Activated naive CD4-positive, alpha-beta T cell treated with anti-CD3 and anti-CD28 coated beads, Interleukin-2, amount 50 U/mL, for 72 hours (primary cell): ENCODE data around the gene GPR89A. TPM values are rescaled to one million over a fixed set of nuclear protein-coding genes. Genes with fewer than 3 reads are reported as not detected.
"Not testable (repeated sequence)": the region's sequence is repeated elsewhere in the genome, so short reads cannot be mapped to it uniquely, and the experiment has no call there.

Experiments used
- ATAC-seq, 2 donors: fragments of 150-1000 bp; cut with Tn5 transposase; 2 replicates each; pipeline ENCODE4 v1.10.0; 2021; ENCODE audit warnings: mild to moderate bottlenecking in 2 of 2, moderate library complexity in 2 of 2
- DNase-seq, 2 donors: peaks; one replicate each; pipeline ENCODE4 v3.0.0; 2021 to 2022; ENCODE audit warnings: low spot score in 2 of 2
- H3K27ac Mint-ChIP-seq, 2 donors: one replicate each; pipeline ENCODE4 v1.8.0; 2022; ENCODE audit warnings: mild to moderate bottlenecking in 2 of 2, mixed read lengths in 2 of 2
- H3K36me3 Mint-ChIP-seq, 2 donors: one replicate each; pipeline ENCODE4 v1.8.0; 2022; ENCODE audit warnings: mixed read lengths in 2 of 2
- H3K9me3 Mint-ChIP-seq, 2 donors: one replicate each; pipeline ENCODE4 v1.8.0; 2022; ENCODE audit warnings: mixed read lengths in 2 of 2
- total RNA-seq, 2 donors: library from RNA; stranded (reverse); gene quantifications; one replicate each; pipeline ENCODE4 v1.2.3, GENCODE V29; 2022

Gene GPR89A
- total RNA-seq, 2 donors from 2014 or later: 21.4 to 31.3 TPM

DNA sequence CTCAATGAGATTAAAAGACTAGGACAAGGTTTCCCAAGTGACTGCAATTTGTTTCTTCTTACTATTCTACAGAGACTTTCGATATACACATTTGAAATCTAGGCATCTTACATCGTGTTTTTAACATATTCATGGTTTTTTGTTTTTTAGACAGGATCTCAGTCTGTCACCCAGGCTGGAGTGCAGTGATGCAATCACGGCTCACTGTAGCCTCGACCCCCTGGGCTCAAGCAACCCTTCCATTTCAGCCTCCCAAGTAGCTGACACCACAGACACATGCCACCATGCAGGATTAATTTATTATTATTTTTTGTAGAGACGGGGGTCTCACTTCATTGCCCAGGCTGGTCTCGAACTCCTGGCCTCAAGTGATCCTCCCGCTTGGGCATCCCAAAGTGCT, 97.8 kb downstream of the GPR89A start:
- Mint-ChIP-seq H3K27ac (no peak overlapping the region), H3K9me3 (no peaks in the 10 kb centered on the region), H3K36me3 (no peaks in the 10 kb centered on the region)
- ATAC-seq (no peak), DNase-seq (no peak)

GRCh38 chr1:145706086-145706664, 98.4 kb downstream of the GPR89A start:
- DNase-seq: no peak
- no peaks in the 10 kb centered on the region for H3K36me3 Mint-ChIP-seq
- no peak for ATAC-seq
- no peak overlapping the region for H3K27ac Mint-ChIP-seq
- H3K9me3 Mint-ChIP-seq: no peaks in the 10 kb centered on the region

DNA sequence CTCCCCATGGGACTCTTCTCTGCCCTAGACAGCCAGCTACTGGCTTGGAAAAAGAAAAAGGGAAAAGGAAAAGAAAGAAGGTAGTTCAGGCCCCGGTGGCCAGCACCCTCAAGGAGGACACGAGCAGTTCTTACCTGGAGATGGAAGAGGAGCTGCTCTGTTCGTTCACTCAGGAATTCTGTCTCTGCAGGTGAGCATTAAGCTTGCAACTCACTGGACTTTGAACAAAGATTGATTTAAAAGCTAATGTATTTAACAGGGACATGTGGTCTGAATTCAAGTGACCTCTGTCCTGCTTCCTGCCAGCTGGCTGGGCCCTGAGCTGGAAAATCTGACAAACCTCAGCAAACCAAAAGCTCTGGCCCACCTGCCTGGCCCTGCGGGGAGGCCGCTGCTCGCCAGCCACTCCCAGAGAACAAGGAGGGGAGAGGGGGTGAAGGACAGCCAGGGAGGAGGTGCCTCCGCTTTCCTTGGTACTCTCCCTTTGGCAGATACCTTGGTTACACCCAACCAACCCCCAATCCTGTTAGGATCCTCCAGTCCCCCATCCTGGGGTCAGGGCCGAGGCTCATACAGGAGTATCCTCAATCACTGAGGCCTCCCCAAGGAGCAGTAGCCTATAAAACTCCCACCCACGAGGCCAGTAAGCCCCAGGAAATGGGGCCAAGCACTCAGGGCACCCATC, 99.5 kb downstream of the GPR89A start, which contains the start of gene PDZK1:
TSS of gene PDZK1 (minus strand) at position 186 of the 685 bp plus-strand sequence. CDS start 19,347 bp downstream, outside the sequence.
- ATAC-seq (no peak), DNase-seq (no peak)
- H3K36me3 Mint-ChIP-seq: no peaks in the 10 kb centered on the region
- H3K27ac Mint-ChIP-seq: no peak within 1 kb of the TSS
- H3K9me3 Mint-ChIP-seq: no peaks in the 10 kb centered on the region

GRCh38 chr1:145708063-145708462, 100.3 kb downstream of the GPR89A start:
- Mint-ChIP-seq H3K27ac (no peak overlapping the region), H3K9me3 (no peaks in the 10 kb centered on the region), H3K36me3 (no peaks in the 10 kb centered on the region)
- ATAC-seq (no peak), DNase-seq (no peak)

- Mint-ChIP-seq H3K36me3 (no peaks in the 10 kb centered on the region), H3K27ac (no peak overlapping the region), H3K9me3 (no peaks in the 10 kb centered on the region)
- DNase-seq (no peak), ATAC-seq (no peak)
Measured at GRCh38 chr1:145710291-145711027, 102.7 kb downstream of the GPR89A start.

DNA sequence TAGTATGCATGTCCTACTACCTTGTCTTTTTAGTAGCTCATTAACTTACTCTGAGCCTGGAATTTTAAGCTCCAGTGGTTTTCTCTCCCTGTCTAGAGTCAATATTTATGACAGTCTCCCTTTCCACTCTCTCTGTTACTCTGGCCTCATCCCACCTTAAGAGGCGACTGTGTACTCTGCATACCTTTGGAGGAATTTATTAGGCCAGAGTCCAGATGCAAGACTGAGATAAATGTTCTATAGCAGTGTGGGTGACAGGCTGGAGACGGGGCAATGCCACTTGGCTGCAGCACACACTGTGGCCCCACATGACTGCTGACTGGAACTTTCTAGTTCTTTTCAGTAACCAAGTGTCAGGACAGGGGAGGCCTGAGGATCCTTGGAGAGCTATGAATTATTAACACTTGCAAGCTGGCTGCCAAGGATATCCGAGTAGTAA, 103.4 kb downstream of the GPR89A start:
- Mint-ChIP-seq H3K27ac (no peak overlapping the region), H3K36me3 (no peaks in the 10 kb centered on the region), H3K9me3 (no peaks in the 10 kb centered on the region)
- DNase-seq: no peak
- no peak for ATAC-seq

DNA sequence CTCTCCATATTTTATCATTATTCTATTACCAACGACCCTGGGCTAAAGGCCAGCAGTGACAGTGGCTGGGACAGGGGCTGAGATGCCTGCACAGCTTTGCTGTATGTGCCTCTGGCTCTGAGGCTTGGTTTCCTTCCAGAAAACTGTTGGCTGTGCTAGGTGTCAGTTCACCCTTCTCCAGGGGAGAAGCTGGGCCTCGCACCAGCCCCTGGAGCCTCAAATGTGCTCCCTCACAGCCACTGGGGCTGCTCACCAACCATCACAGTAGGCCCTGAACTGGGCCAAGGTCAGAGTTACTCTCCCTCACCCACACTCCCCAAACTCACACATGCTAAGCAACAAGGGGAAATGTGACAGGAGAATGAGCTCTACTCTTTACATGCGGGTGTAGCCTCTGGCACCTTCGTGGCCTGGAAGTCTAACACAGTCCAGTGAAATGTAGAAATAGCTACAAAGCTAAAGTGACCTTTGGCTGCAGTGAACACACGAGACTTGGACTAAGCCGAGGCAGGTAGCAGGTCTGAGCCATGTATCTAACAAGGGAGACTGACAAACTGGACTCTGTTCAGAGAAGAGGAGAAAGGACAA, 106.8 kb downstream of the GPR89A start:
- Mint-ChIP-seq H3K36me3 (no peaks in the 10 kb centered on the region), H3K27ac (no peak overlapping the region), H3K9me3 (no peaks in the 10 kb centered on the region)
- DNase-seq: no peak
- no peak for ATAC-seq

DNA sequence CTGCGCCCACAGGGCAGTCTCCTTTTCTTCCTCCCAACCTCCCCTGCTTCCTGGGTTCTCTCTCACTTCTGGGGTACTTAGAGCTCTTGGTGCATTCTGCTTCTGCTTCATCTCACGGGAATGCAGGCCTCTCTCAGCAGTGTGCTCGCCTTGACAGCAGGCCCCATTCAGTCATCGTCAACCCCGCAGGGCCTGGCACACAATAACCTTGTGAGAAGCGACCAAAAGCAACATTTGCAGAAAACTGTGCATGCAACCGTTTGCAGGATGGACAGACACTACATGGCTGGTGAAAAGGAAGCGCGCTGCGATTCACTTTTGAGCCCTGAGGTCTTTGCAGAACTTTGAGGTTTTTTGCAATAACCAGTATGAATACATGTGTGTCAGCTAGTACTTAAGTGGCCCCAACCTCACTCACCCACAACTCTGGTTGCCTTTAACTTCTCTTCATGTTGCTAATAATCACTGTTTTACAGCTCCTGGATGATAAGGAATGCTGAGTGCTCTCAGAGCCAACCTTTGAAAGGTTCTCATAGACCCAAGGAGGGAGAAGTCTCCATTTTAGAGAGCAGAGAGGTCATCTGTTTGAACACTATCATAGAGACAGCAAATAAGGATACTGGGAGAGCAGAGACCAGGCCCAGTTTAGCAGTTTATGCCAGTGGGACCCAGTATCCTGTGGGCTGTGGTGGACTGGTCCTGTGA, 109.0 kb downstream of the GPR89A start:
- DNase-seq: no peak
- H3K9me3 Mint-ChIP-seq: no peaks in the 10 kb centered on the region
- ATAC-seq: no peak
- H3K27ac Mint-ChIP-seq: no peak overlapping the region
- H3K36me3 Mint-ChIP-seq: no peaks in the 10 kb centered on the region

- no peak overlapping the region for H3K27ac Mint-ChIP-seq
- no peak for DNase-seq
- no peaks in the 10 kb centered on the region for H3K9me3 Mint-ChIP-seq
- no peak for ATAC-seq
- no peaks in the 10 kb centered on the region for H3K36me3 Mint-ChIP-seq
Measured at GRCh38 chr1:145717833-145718232, 110.0 kb downstream of the GPR89A start.

- not testable (repeated sequence) for ATAC-seq, H3K27ac Mint-ChIP-seq, H3K9me3 Mint-ChIP-seq
Measured at GRCh38 chr1:145718465-145718864, 110.7 kb downstream of the GPR89A start.

GRCh38 chr1:145719230-145720079, 111.7 kb downstream of the GPR89A start, which contains the start of gene CD160:
Gene CD160, plus strand, starts transcription at chr1:145719499. Its CDS starts 8,829 bp downstream, at chr1:145728328.
- H3K36me3 Mint-ChIP-seq: no peaks in the 10 kb centered on the region
- H3K9me3 Mint-ChIP-seq: no peaks in the 10 kb centered on the region
- DNase-seq (no peak), ATAC-seq (peak; percentile 42 to 46)
- no peak within 1 kb of the TSS for H3K27ac Mint-ChIP-seq

More at GRCh38 chr1:145718465-145718864, 110.7 kb downstream of the GPR89A start:
- H3K36me3 Mint-ChIP-seq, DNase-seq: not testable (repeated sequence)

Other genes with a start within 250 kb of the GPR89A start
- 1 to 10 TPM; 1.4 to 5.5 TPM for gene NBPF20, start 182.4 kb upstream of the GPR89A start, total RNA-seq
- gene PDZK1, start 99.4 kb downstream of the GPR89A start, total RNA-seq: not detected
- under 1 TPM in 1 of 2 donors, not detected in 1; 0.64 TPM for gene CD160, start 111.5 kb downstream of the GPR89A start, total RNA-seq
- gene RNF115, start 216.1 kb downstream of the GPR89A start, total RNA-seq: 10 to 100 TPM; 10.7 to 12.6 TPM
- 10 to 100 TPM; 15.1 to 26.2 TPM for gene POLR3C, start 216.2 kb downstream of the GPR89A start, total RNA-seq
- 1 to 10 TPM; 2.6 to 3.9 TPM for gene NUDT17, start 237.6 kb downstream of the GPR89A start, total RNA-seq